ENCODE results near the gene STRA8.

Gene STRA8

DNA sequence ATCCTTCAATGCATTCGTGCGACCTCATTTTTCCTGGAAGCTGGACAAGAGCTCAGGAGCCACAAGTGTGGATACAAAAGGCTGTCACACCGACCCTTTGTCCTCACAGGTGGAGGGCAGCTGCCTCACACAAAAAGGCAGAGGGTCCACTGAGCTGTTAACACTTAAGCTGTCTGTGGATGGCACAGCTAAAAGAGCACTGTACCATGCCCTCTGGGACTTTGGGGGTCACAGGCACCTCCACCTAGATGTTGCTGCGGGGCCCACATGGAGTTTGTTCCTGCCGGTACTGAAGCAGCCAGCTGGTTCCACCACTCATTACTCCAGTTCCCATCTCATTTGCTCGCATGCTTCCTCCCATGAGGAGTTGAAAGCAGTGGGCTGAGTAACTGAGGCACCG, 57.0 kb downstream of the STRA8 start:
- Histone ChIP-seq H3K4me1 (ENCODE audit: insufficient read depth, low read length) (peaks cover 6% of the 10 kb centered on the region), H3K36me3 (ENCODE audit: insufficient read depth, low read length) (no peaks in the 10 kb centered on the region), H2AFZ (ENCODE audit: low read depth, low read length) (no peak overlapping the region), H3K4me3 (ENCODE audit: low read length) (no peak overlapping the region), H3K27me3 (ENCODE audit: insufficient read depth, low read length) (no peaks in the 10 kb centered on the region), H3K9me3 (ENCODE audit: low read length) (no peaks in the 10 kb centered on the region)

DNA sequence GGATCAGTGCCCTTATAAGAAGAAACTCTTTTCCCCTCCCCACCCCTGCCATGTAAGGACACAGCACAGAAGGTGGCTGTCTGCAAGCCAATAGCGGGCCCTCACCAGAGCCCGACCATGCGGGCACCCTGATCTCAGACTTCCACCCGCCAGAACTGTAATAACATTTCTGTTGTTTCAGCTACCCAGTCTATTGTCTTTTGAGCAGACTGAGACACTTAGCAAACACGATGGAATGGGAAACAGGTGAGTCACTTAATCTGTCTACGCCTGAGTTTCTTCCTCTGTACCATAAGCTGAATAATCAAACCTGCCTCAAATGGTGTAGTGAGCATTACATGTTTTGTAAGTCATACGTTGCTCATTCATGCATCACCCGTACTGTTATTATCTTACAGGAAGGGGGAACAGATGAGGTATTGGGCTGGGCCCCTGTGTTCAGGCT, 58.2 kb downstream of the STRA8 start:
- no peaks in the 10 kb centered on the region for H3K27me3 ChIP-seq (ENCODE audit: insufficient read depth, low read length)

GRCh38 chr7:135299235-135299634, 65.6 kb downstream of the STRA8 start:
- Histone ChIP-seq H3K4me3 (ENCODE audit: low read length) (no peak overlapping the region), H3K36me3 (ENCODE audit: insufficient read depth, low read length) (no peaks in the 10 kb centered on the region), H2AFZ (ENCODE audit: low read depth, low read length) (no peak overlapping the region), H3K4me1 (ENCODE audit: insufficient read depth, low read length) (peaks cover 30% of the 10 kb centered on the region), H3K9me3 (ENCODE audit: low read length) (no peaks in the 10 kb centered on the region), H3K27me3 (ENCODE audit: insufficient read depth, low read length) (no peaks in the 10 kb centered on the region)

More for the DNA sequence above, 58.2 kb downstream of the STRA8 start:
- H3K9me3 ChIP-seq (ENCODE audit: low read length) = no peaks in the 10 kb centered on the region
- peaks cover 6% of the 10 kb centered on the region for H3K4me1 ChIP-seq (ENCODE audit: insufficient read depth, low read length)
- no peak overlapping the region for H2AFZ ChIP-seq (ENCODE audit: low read depth, low read length)
- H3K4me3 ChIP-seq (ENCODE audit: low read length) = no peak overlapping the region
- H3K36me3 ChIP-seq (ENCODE audit: insufficient read depth, low read length) = no peaks in the 10 kb centered on the region

DNA sequence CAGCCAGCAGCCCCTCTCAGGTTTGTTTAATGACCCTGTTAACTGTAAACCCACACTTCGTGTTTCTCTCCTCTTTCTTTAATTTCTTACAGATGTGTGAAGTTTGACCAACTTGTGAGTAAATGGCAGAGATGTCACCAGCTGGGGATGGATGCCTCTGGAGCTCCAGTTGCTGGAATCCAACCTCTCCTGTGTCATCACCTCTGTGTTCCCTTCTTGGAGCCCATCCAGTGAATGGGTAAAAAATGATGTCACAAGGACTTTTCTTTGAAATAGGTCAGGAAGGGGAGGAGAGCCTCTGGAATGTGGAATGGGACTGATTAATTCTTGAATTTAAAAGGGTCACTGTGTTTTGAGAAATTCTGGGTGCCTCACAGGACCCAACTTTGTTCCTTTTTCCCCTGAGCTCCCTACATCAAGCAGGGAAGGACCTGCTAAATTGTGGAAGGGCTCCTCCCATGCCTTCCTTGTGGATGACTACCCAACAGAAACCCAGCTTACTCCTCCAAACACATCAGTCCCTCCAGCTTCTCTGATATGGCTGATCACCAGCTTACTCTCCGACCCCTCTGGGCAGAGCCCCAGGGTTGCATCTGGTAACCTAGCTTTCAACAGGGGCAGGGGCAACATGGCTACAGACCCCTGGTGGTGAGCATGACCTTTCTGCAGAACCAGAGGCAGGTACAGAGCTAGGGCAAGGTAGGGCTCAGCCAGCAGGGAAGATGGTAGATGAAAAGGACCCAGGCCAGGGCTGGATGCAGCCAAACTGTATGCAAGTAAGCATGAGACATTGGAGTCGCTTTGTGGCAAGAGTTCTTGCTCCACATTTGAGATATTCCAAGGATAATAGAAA, 67.5 kb downstream of the STRA8 start:
- H3K4me1 ChIP-seq (ENCODE audit: insufficient read depth, low read length) = peaks cover 30% of the 10 kb centered on the region
- H3K9me3 ChIP-seq (ENCODE audit: low read length) = no peaks in the 10 kb centered on the region
- H2AFZ ChIP-seq (ENCODE audit: low read depth, low read length) = no peak overlapping the region
- no peaks in the 10 kb centered on the region for H3K36me3 ChIP-seq (ENCODE audit: insufficient read depth, low read length)
- no peak overlapping the region for H3K4me3 ChIP-seq (ENCODE audit: low read length)
- no peaks in the 10 kb centered on the region for H3K27me3 ChIP-seq (ENCODE audit: insufficient read depth, low read length)
